PC-3 (cell line): ENCODE results near the gene ETHE1. TPM values are rescaled to one million over a fixed set of nuclear protein-coding genes. Genes with fewer than 3 reads are reported as not detected.

Experiments used
- ATAC-seq: fragments of 200-7000 bp; cut with Tn5 transposase; 2 replicates; pipeline ENCODE4 v1.9.1; 2020; ENCODE audit warnings: mild to moderate bottlenecking, moderate library complexity
- BruUV-seq: library from RNA; stranded (reverse); fragments of 400-500 nt; replicated peaks from 2 replicates; lab custom pipeline; 2021; lab: Mats Ljungman, UMichigan
- CTCF ChIA-PET: fragments of 300-600 bp; sonication (Branson Sonifier 250); formaldehyde crosslinking; loops from one replicate; lab custom pipeline; 2022; ENCODE audit warnings: antibody characterized with exemption; lab: Charles Lee
- POLR2A ChIA-PET: fragments of 300-600 bp; sonication (Branson Sonifier 250); formaldehyde crosslinking; loops from one replicate; lab custom pipeline; 2022; ENCODE audit warnings: antibody characterized with exemption; ENCODE audit not compliant: unreplicated experiment; lab: Charles Lee
- DNase-seq: peaks from one replicate; pipeline ENCODE4 v3.0.0-alpha.2; 2015
- H2AFZ ChIP-seq: fragments of 300-600 bp; sonication (generic); 2 replicates; pipeline ENCODE4 v1.6.0; 2016; ENCODE audit warnings: antibody characterized with exemption, low read length
- H3F3A ChIP-seq: fragments of 300-600 bp; sonication (generic); one replicate; pipeline ENCODE4 v1.6.0; 2017; ENCODE audit warnings: antibody characterized with exemption, low read length, control low read depth, mild to moderate bottlenecking; ENCODE audit not compliant: unreplicated experiment
- H3K27ac ChIP-seq: fragments of 300-600 bp; sonication (generic); 2 replicates; pipeline ENCODE4 v1.5.1; 2016; ENCODE audit warnings: mild to moderate bottlenecking, low read length
- H3K27me3 ChIP-seq: fragments of 300-600 bp; sonication (generic); 2 replicates; pipeline ENCODE4 v1.6.1; 2016; ENCODE audit warnings: low read length, mixed read lengths
- H3K36me3 ChIP-seq: fragments of 300-600 bp; sonication (generic); 2 replicates; pipeline ENCODE4 v1.6.1; 2016; ENCODE audit warnings: low read depth, mixed run types, low read length, mixed read lengths
- H3K4me1 ChIP-seq: fragments of 300-600 bp; sonication (generic); 2 replicates; pipeline ENCODE4 v1.5.1; 2016; ENCODE audit warnings: low read length; ENCODE audit not compliant: insufficient read depth
- H3K4me2 ChIP-seq: fragments of 300-600 bp; sonication (generic); 2 replicates; pipeline ENCODE4 v1.6.0; 2016; ENCODE audit warnings: low read length
- H3K4me3 ChIP-seq: fragments of 300-600 bp; sonication (generic); 2 replicates; pipeline ENCODE4 v1.5.1; 2016; ENCODE audit warnings: mild to moderate bottlenecking, low read length, mixed read lengths
- H3K79me2 ChIP-seq: fragments of 300-600 bp; sonication (generic); 2 replicates; pipeline ENCODE4 v1.6.1; 2017; ENCODE audit warnings: low read length, mixed read lengths
- H3K9ac ChIP-seq: fragments of 300-600 bp; sonication (generic); 2 replicates; pipeline ENCODE4 v1.6.0; 2016; ENCODE audit warnings: mild to moderate bottlenecking, low read length
- H3K9me2 ChIP-seq: fragments of 300-600 bp; sonication (generic); replicated peaks from 2 replicates; pipeline ENCODE4 v1.6.1; 2016; ENCODE audit warnings: mixed run types, low read length, mixed read lengths
- H3K9me3 ChIP-seq: fragments of 300-600 bp; sonication (generic); 2 replicates; pipeline ENCODE4 v1.6.1; 2016; ENCODE audit warnings: low read length, mixed read lengths
- H4K20me1 ChIP-seq: fragments of 300-600 bp; sonication (generic); 2 replicates; pipeline ENCODE4 v1.6.1; 2016; ENCODE audit warnings: low read length, mixed read lengths
- EZH2 ChIP-seq: fragments of 300-600 bp; sonication (generic); IDR thresholded peaks from one replicate; pipeline ENCODE4 v1.6.1; 2017; ENCODE audit warnings: antibody characterized with exemption, mild to moderate bottlenecking, low read length; ENCODE audit not compliant: unreplicated experiment
- EZH2phosphoT487 ChIP-seq: fragments of 300-600 bp; sonication (generic); IDR thresholded peaks from 2 replicates; pipeline ENCODE4 v1.6.1; 2018; ENCODE audit warnings: mild to moderate bottlenecking, antibody characterized with exemption, low read length, borderline replicate concordance
- intact Hi-C: fragments of 100-400 bp; cut with micrococcal nuclease; formaldehyde crosslinking; loops from 2 replicates; pipeline ENCODE4 v1.9.0; 2023
- total RNA-seq: library from RNA; depleted of rRNA; stranded (reverse); fragments of >200 nt; gene quantifications from 2 replicates; pipeline ENCODE4 v1.2.3, GENCODE V29; 2014
- TF ChIP-seq, protein P1 (sequence below): fragments of 300-600 bp; sonication (generic); conservative IDR thresholded peaks from 2 replicates; pipeline ENCODE4 v1.5.1; 2017; ENCODE audit warnings: antibody characterized with exemption, low read depth, mild to moderate bottlenecking, low read length

ETHE1 gene
- total RNA-seq, 1 experiment from 2014 or later = 34.2 TPM

DNA sequence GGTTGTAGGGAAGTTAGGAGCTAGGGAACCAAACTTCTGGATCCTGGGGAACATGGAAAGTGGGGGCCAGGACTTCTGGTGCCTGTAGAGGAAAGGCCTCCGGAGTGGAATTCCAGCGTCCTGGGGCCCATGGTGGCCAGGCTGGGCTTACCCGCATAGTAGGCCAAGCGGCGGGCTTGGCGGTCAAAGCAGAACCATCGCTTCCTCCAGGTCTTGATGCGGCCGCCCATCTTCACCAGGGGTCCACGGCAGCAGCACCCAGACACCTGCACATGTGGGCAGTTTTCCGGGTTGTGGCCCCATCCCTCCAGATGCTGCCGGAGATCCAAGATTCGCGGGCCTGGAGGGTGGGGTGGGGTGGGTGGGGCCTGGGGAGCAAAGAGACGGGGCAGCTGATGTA, 47.8 kb downstream of the ETHE1 start:
- H3K4me1 ChIP-seq = peaks cover 13% of the 10 kb centered on the region; the same call in 1 of the 2 replicates
- no peak overlapping the region for H3K4me2 ChIP-seq
- no peaks in the 10 kb centered on the region for H3K9me3 ChIP-seq
- no TSS peak for BruUV-seq
- intact Hi-C loops = no loop called here
- no peak overlapping the region for H2AFZ ChIP-seq
- no peaks in the 10 kb centered on the region for H3K79me2 ChIP-seq
- no peak for DNase-seq
- no peak for ATAC-seq
- no peaks in the 10 kb centered on the region for H4K20me1 ChIP-seq
- H3K27ac ChIP-seq = no peak overlapping the region
- TF ChIP-seq EZH2phosphoT487 (no peak), EZH2 (no peak)
- TF ChIP-seq, protein P1, sequence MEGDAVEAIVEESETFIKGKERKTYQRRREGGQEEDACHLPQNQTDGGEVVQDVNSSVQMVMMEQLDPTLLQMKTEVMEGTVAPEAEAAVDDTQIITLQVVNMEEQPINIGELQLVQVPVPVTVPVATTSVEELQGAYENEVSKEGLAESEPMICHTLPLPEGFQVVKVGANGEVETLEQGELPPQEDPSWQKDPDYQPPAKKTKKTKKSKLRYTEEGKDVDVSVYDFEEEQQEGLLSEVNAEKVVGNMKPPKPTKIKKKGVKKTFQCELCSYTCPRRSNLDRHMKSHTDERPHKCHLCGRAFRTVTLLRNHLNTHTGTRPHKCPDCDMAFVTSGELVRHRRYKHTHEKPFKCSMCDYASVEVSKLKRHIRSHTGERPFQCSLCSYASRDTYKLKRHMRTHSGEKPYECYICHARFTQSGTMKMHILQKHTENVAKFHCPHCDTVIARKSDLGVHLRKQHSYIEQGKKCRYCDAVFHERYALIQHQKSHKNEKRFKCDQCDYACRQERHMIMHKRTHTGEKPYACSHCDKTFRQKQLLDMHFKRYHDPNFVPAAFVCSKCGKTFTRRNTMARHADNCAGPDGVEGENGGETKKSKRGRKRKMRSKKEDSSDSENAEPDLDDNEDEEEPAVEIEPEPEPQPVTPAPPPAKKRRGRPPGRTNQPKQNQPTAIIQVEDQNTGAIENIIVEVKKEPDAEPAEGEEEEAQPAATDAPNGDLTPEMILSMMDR = no peak
- H3K9me2 ChIP-seq = no peaks in the 10 kb centered on the region
- CTCF ChIA-PET = no interaction called here
- H3K9ac ChIP-seq = no peak overlapping the region
- no peak overlapping the region for H3K4me3 ChIP-seq
- POLR2A ChIA-PET = no interaction called here
- H3K27me3 ChIP-seq = no peaks in the 10 kb centered on the region
- no peaks in the 10 kb centered on the region for H3K36me3 ChIP-seq
- H3F3A ChIP-seq = no peaks in the 10 kb centered on the region

DNA sequence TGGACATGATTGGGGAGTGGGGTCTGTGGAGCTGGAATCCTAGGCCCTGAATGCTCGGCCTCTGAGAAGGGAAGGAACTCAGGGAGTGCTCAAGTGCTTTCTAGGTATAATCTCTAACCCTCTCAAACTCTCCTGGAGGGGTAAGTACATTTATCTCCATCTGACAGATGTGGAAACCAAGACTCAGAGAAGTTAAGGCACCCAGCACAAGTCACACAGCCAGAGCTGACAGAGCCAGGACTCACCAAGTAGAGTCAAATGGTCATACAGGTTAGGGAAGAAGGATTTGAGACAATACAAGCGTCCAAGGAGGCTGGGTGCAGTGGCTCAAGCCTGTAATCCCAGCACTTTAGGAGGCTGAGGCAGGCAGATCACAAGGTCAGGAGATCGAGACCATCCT, 48.7 kb downstream of the ETHE1 start:
- Histone ChIP-seq H4K20me1 (no peaks in the 10 kb centered on the region), H2AFZ (no peak overlapping the region), H3K4me3 (no peak overlapping the region), H3K27me3 (no peaks in the 10 kb centered on the region), H3K9me2 (no peaks in the 10 kb centered on the region), H3K9ac (no peak overlapping the region), H3K79me2 (no peaks in the 10 kb centered on the region), H3F3A (no peaks in the 10 kb centered on the region), H3K4me2 (no peak overlapping the region), H3K9me3 (no peaks in the 10 kb centered on the region), H3K27ac (no peak overlapping the region), H3K4me1 (peaks cover 13% of the 10 kb centered on the region; the same call in 1 of the 2 replicates), H3K36me3 (no peaks in the 10 kb centered on the region)
- intact Hi-C loops = no loop called here
- CTCF ChIA-PET = no interaction called here
- no peak for DNase-seq
- POLR2A ChIA-PET = no interaction called here
- BruUV-seq = no TSS peak
- TF ChIP-seq EZH2 (no peak), EZH2phosphoT487 (no peak)
- TF ChIP-seq, protein P1 = no peak
- ATAC-seq = no peak

GRCh38 chr19:43476606-43477005, 50.4 kb downstream of the ETHE1 start:
- peak; percentile 46 for DNase-seq
- no TSS peak for BruUV-seq
- CTCF ChIA-PET = no interaction called here
- Histone ChIP-seq H3K4me1 (peaks cover 13% of the 10 kb centered on the region; the same call in 1 of the 2 replicates), H3K4me2 (no peak overlapping the region), H3K9me2 (no peaks in the 10 kb centered on the region), H3K9me3 (no peaks in the 10 kb centered on the region), H3K9ac (no peak overlapping the region), H3K79me2 (no peaks in the 10 kb centered on the region), H4K20me1 (no peaks in the 10 kb centered on the region), H3F3A (no peaks in the 10 kb centered on the region), H3K27me3 (no peaks in the 10 kb centered on the region), H3K36me3 (no peaks in the 10 kb centered on the region), H3K27ac (no peak overlapping the region), H3K4me3 (no peak overlapping the region), H2AFZ (no peak overlapping the region)
- 0 out of 2 replicates have a peak, but pooled peaks have one; percentile 19 for ATAC-seq
- POLR2A ChIA-PET = interaction anchor here (0.7 kb wide), 1 partner anchor 28 kb away, joined by 6 read pairs; no protein-coding TSS in a partner anchor
- TF ChIP-seq, protein P1 = no peak
- TF ChIP-seq EZH2 (no peak), EZH2phosphoT487 (no peak)
- intact Hi-C loops = no loop called here
